Neutrophil (primary cell): ENCODE data around the gene CDK16.

Experiments used
- H3K27ac ChIP-seq: fragments of 200-600 bp; sonication (generic); 2 replicates; pipeline ENCODE4 v1.5.1; 2016; ENCODE audit warnings: mild to moderate bottlenecking, moderate library complexity
- H3K27me3 ChIP-seq: fragments of 200-600 bp; sonication (generic); 2 replicates; pipeline ENCODE4 v1.6.0; 2016; ENCODE audit warnings: mild to moderate bottlenecking
- H3K36me3 ChIP-seq: fragments of 200-600 bp; sonication (generic); 2 replicates; pipeline ENCODE4 v1.5.1; 2017
- H3K4me1 ChIP-seq, 2 experiments: fragments of 200-600 bp in 1 of 2; sonication (generic) in 1 of 2; 1 replicate in 1 of 2; 2 replicates in 1 of 2; pipeline versions ENCODE4 v1.5.1 to v1.6.1; 2013 to 2016; ENCODE audit warnings: low read depth in 1 of 2, low read length in 1 of 2, mild to moderate bottlenecking in 1 of 2, moderate library complexity in 1 of 2; ENCODE audit not compliant: control insufficient read depth in 1 of 2, insufficient read depth in 1 of 2
- H3K4me3 ChIP-seq, 2 experiments: fragments of 200-600 bp in 1 of 2; sonication (generic) in 1 of 2; 1 replicate in 1 of 2; 2 replicates in 1 of 2; pipeline ENCODE4 v1.5.1; 2013 to 2016; ENCODE audit warnings: low read depth in 1 of 2, low read length in 1 of 2, mild to moderate bottlenecking in 1 of 2, moderate library complexity in 1 of 2
- H3K9me3 ChIP-seq: fragments of 200-600 bp; sonication (generic); 2 replicates; pipeline ENCODE4 v1.5.1; 2016
- TF ChIP-seq, protein P1 (sequence below): fragments of 200-600 bp; sonication (generic); IDR thresholded peaks from 2 replicates; pipeline ENCODE4 v1.5.1; 2016; ENCODE audit warnings: antibody characterized with exemption

The CDK16 gene

DNA sequence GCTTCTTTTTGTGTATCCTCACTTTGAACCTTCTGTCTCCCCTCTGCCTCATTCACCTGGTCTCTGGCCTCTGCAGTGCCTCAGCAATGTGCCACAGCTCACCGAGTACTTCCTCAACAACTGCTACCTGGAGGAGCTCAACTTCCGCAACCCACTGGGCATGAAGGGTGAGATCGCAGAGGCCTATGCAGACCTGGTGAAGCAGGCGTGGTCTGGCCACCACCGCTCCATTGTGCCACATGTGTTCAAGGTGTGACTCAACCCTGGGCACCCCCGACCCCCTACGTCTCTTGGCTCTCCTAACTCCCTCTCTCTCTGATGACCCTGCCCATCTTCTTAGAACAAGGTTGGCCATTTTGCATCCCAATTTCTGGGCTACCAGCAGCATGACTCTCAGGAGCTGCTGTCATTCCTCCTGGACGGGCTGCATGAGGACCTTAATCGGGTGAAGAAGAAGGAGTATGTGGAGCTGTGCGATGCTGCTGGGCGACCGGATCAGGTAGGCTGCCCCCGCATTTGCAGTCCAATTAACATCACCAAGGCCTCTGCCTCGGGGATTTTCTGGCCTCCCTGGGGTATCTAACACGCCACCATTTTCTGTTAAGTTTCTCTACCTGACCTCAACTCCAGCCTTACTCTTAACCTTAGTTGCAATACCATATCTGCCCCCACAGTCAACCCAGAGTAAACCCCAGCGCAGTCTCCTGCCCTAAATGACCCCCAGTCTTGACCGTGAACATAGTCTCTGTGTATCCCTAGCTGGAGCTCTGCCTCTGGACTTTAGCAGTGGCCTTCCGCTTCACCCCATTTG is 22.9 kb downstream of the CDK16 start:
- Histone ChIP-seq H3K4me1 (no peaks in the 10 kb centered on the region), H3K27ac (no peak overlapping the region), H3K27me3 (no peaks in the 10 kb centered on the region), H3K4me3 (no peak overlapping the region), H3K9me3 (no peaks in the 10 kb centered on the region), H3K36me3 (no peaks in the 10 kb centered on the region)
- TF ChIP-seq, protein P1, sequence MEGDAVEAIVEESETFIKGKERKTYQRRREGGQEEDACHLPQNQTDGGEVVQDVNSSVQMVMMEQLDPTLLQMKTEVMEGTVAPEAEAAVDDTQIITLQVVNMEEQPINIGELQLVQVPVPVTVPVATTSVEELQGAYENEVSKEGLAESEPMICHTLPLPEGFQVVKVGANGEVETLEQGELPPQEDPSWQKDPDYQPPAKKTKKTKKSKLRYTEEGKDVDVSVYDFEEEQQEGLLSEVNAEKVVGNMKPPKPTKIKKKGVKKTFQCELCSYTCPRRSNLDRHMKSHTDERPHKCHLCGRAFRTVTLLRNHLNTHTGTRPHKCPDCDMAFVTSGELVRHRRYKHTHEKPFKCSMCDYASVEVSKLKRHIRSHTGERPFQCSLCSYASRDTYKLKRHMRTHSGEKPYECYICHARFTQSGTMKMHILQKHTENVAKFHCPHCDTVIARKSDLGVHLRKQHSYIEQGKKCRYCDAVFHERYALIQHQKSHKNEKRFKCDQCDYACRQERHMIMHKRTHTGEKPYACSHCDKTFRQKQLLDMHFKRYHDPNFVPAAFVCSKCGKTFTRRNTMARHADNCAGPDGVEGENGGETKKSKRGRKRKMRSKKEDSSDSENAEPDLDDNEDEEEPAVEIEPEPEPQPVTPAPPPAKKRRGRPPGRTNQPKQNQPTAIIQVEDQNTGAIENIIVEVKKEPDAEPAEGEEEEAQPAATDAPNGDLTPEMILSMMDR: no peak

DNA sequence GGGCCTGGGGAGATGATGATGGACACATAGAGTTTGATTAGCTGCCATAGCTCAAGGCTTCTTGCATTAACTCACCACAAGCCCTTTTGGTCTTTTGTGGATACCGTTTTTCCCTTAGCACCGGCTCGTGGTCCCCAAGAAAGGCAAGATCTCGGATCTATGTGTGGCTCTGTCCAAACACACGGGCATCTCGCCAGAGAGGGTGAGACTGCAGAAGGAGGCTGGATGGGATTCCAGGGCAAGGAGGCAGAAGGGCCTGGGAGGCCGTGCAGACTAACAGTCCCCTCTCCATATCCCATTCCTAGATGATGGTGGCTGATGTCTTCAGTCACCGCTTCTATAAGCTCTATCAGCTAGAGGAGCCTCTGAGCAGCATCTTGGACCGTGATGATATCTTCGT is 23.8 kb downstream of the CDK16 start:
- Histone ChIP-seq H3K27ac (no peak overlapping the region), H3K27me3 (no peaks in the 10 kb centered on the region), H3K36me3 (no peaks in the 10 kb centered on the region), H3K4me3 (no peak overlapping the region), H3K4me1 (no peaks in the 10 kb centered on the region), H3K9me3 (no peaks in the 10 kb centered on the region)
- TF ChIP-seq, protein P1: no peak

DNA sequence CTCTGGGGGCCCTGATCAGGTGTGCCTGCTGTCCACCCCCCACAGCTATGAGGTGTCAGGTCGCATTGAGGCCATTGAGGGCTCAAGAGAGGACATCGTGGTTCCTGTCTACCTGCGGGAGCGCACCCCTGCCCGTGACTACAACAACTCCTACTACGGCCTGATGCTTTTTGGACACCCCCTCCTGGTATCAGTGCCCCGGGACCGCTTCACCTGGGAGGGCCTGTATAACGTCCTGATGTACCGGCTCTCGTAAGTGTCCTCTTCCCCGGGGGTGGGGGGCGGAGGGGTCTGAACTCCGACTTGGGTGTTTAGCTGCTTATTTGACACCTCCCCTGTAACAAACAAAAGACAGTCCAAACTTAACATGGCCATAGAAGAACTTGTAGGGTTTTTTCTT is 24.9 kb downstream of the CDK16 start:
- H3K36me3 ChIP-seq: no peaks in the 10 kb centered on the region
- TF ChIP-seq, protein P1: no peak

DNA sequence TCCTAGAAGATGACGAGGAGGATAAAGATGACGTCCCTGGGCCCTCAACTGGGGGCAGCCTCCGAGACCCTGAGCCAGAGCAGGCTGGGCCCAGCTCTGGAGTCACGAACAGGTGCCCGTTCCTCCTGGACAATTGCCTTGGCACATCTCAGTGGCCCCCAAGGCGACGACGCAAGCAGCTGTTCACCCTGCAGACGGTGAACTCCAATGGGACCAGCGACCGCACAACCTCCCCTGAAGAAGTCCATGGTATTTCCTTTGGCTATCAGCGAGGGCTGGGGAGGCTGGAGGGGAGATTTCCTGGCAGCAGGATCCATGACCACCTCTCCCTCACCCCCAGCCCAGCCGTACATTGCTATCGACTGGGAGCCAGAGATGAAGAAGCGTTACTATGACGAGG is 26.2 kb downstream of the CDK16 start:
- Histone ChIP-seq H3K9me3 (no peaks in the 10 kb centered on the region), H3K4me3 (no peak overlapping the region), H3K27ac (no peak overlapping the region), H3K36me3 (no peaks in the 10 kb centered on the region), H3K4me1 (no peaks in the 10 kb centered on the region), H3K27me3 (no peaks in the 10 kb centered on the region)
- TF ChIP-seq, protein P1: no peak

More for the DNA sequence above, 24.9 kb downstream of the CDK16 start:
- Histone ChIP-seq H3K4me1 (no peaks in the 10 kb centered on the region), H3K4me3 (no peak overlapping the region), H3K27ac (no peak overlapping the region), H3K27me3 (no peaks in the 10 kb centered on the region), H3K9me3 (no peaks in the 10 kb centered on the region)

DNA sequence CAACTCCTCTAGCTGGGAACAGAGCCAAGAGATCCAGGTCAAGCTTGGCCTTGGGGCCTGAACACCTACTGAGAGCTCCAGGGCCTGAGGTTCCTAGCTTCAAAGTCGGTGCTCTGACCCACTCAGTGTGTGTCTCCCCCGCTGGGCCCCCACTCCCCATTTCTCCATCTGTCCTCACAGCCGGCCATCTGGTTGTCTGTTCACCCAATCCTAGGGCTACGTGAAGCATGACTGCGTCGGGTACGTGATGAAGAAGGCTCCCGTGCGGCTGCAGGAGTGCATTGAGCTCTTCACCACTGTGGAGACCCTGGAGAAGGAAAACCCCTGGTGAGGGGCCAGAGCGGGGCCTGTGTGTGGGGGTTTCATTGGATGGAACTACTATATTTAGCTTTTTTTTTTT is 26.7 kb downstream of the CDK16 start:
- Histone ChIP-seq H3K4me3 (no peak overlapping the region), H3K4me1 (no peaks in the 10 kb centered on the region), H3K27me3 (no peaks in the 10 kb centered on the region), H3K36me3 (no peaks in the 10 kb centered on the region), H3K9me3 (no peaks in the 10 kb centered on the region), H3K27ac (no peak overlapping the region)
- TF ChIP-seq, protein P1: no peak
